Lower leg skin (tissue), 3 donors: ENCODE results near the gene CLCN1.

Experiments used
- POLR2A ChIP-seq, 2 donors: fragments of 450-650 bp; IDR thresholded peaks; one replicate each; pipeline ENCODE4 v1.6.1; 2016 to 2017; ENCODE audit warnings: antibody characterized with exemption in 2 of 2, mild to moderate bottlenecking in 1 of 2, moderate library complexity in 1 of 2
- TF ChIP-seq, protein P1 (sequence below), 3 donors: fragments of 450-650 bp; IDR thresholded peaks; one replicate each; pipeline ENCODE4 v1.5.1; 2016; ENCODE audit warnings: antibody characterized with exemption in 3 of 3, mild to moderate bottlenecking in 3 of 3, moderate library complexity in 2 of 3

DNA sequence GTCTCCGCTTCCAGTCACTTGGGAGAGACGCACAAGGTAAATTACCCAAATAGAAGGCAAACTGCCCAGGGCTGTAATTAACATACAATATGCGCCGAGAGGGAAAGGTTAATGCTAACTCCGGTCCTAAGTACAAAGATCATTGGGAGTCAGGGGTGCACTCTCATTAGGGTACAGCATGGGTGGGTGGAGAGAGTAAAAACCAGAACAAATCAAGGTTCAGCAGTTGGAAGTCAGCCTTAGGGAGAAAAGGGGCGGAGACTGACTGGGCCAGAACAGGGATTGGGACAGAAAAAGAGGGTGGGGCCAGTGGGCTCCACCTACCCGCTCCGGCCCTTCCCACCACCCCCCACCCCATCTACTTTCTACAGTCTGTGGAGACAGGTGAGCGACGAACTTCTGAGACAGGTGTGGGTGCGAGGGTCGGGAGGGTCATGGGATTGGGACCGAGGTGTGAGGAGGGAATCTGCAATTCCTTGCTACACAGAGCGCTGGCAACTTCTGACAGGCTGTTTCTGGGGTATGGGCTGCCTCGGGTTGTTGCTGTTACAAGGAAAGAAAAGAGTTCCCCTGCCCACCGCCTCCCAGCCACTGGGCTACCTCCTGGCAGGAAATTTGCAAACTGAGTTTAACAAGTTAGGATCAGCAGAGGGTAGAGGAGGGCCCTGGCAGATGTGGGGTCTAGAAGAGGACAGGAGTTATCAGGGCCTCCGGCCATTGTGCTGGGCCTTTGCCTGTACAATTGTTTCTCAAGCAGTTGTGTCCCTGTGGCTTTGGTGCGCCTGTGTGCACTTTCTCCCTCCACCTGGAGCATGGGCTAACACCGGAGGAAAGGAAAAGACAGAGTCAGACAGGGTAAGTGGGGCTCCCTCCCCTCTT lies 31.1 kb upstream of the CLCN1 start, which contains the start of gene TMEM139:
- TF ChIP-seq, protein P1, sequence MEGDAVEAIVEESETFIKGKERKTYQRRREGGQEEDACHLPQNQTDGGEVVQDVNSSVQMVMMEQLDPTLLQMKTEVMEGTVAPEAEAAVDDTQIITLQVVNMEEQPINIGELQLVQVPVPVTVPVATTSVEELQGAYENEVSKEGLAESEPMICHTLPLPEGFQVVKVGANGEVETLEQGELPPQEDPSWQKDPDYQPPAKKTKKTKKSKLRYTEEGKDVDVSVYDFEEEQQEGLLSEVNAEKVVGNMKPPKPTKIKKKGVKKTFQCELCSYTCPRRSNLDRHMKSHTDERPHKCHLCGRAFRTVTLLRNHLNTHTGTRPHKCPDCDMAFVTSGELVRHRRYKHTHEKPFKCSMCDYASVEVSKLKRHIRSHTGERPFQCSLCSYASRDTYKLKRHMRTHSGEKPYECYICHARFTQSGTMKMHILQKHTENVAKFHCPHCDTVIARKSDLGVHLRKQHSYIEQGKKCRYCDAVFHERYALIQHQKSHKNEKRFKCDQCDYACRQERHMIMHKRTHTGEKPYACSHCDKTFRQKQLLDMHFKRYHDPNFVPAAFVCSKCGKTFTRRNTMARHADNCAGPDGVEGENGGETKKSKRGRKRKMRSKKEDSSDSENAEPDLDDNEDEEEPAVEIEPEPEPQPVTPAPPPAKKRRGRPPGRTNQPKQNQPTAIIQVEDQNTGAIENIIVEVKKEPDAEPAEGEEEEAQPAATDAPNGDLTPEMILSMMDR (IDR thresholded peaks at IDR 0.05): no peak
- TF ChIP-seq POLR2A (IDR thresholded peaks at IDR 0.05): no peak
